ENCODE data around the gene ATP4A.

The ATP4A gene

DNA sequence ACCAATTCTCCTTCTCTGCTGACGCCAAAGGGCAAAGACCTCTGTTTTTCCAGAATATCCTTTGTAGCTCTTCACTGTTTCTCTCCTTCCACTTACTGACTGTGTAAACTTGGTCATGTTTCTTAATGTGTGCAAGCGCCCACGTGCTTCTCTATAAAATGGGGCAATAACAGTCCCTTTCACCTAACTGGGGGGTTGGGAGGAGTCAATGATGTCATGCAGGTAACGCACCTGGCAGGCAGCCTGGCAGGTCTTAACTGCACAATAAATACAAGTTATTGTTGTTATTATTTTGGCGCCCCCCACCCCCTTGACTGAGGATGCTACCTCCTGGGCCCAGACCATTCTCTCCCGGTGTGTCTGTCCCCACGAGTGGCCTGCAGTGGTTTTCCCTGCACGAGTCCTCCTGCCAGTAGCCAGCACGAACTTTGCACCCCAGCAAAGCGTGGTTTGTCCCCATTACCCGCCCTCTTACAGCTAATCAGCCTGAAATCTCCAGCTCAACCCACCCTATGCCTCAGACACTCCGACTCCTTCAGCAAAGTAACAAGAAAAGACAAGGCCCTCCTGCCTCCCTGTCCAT is 40.6 kb downstream of the ATP4A start:
- no peak for DNase-seq

GRCh38 chr19:35521124-35521743 is 42.2 kb downstream of the ATP4A start:
- DNase-seq: no peak

DNA sequence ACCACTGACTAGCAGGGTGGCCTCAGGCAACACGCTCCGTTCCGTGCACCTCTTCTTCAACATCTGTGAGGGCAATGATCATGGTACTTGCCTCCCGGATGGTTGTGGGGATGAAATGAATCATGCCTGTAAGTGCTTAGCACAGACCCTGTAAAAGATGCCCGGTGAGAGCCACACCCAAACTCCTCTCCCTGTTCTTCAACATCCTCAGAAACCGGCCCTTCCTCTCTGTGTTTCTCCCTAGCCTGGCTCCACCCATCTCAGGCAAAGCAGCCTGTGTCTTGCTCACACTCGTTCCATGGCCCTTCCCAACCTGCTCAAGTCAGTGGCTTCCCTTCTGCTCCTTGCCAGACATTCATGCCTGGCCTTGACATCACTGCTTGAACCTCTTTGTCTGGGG is 44.2 kb downstream of the ATP4A start:
- DNase-seq: no peak

DNA sequence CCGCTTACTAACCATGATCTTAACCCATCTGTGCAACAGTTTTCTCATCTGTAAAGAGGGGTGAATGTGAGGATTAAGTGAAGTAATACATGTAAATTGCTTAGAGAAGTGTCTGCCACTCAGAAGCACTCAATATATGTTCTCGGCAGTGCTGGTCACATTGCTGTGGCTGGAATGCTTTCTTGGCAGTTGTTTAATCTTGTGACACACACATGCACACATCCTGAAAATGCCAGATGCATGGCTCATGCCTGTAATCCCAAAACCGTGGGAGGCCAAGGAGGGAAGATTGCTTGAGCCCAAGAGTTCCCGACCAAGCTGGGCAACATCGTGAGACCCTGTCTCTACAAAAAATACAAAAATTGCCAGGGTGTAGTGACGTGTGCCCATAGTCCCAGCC is 45.1 kb downstream of the ATP4A start:
- no peak for DNase-seq

DNA sequence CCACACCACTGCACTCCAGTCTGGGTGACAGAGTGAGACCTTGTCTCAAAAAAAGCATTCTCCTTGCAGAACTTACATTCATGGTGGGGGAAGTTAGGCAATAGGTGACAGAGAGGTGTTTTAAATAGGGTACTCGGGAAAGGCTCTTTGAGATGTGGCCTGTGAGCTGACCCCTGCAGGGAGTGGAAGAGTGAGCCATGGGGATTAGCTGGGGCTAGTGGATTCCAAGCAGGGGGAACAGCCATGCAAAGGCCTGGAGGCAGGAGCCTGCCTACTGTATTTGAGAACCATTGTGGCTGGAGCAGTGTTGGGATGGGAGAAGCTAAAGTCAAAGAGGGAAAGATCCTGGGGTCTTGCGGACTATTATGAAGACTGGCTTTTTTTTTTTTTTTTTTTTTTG is 46.1 kb downstream of the ATP4A start:
- no peak for DNase-seq

DNA sequence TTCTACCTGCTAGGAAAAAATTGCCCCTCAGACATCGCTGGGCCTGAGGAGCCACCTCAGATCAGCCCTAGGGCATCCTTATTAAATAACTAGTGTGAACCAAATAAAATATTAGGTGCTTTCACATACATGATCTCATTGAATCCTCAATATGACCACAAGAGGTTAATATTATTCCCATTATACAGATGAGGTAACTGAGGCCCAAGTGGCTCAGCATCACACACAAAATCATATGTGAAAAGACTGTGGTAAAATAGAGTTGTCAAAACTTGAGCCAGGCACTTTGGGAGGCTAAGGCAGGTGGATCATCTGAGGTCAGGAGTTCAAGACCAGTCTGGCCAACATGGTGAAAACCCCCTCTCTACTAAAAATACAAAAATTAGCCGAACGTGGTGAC is 47.1 kb downstream of the ATP4A start:
- DNase-seq: no peak

DNA sequence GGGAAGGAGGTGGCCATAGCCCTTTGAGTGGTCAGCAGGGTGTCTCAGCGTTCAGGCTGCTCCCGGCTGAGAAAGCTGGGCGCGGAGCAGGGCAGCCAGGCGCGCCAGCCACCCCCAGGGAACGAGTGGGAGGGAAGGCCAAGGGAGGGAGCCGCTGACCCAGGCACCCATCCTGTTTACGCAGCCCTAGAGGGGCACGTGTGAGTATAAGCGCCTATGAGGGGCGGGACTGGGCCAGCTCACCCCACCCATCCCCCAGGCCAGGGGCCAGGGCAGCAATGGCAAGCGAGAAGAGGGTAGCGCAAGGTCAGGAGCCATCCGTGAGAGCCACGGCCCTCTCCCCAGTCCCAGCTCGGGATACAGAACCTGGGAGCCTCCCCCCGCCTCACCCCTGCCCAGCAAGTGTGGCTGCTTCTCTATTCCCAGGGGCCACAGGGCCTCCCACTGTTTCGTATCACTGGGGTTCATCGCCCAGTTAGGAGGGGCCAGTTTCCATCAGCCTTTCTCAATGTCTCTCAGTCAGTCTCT is 49.1 kb downstream of the ATP4A start:
- no peak for DNase-seq

DNA sequence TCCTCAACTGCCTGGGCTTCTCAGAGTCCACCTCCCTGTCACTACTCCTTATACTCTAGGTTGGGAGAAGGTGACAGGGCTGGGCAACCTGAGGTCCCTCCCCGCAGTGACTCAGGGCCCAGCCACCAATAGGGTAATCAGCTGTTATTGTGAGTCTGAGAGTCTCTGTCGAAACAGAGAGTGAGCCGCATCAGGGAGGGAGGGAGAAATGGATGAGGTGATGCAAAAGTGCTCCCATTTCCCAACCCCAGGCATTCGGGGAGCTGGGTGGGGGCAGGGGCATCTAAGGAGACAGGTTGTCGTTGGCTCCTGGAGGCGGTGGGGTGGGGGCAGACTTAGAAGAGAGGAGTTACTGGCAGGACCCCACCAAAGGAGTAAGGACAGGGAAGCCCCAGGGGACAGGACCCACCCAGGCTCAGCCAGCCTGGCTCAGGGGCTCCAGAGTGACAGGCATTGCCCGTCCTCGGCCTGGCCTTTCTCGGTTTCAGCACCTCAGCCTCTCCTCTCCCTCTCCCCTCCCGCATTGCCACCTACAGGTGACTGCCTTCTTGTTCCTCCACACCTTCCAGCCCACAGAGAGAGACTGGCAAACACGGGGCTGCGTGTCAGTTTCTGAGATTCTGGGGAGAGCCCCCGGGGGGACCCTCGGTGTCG is 49.7 kb downstream of the ATP4A start, which contains the start of gene DMKN:
DMKN (minus strand) TSS at position 22 of the 654 bp plus-strand sequence. CDS start 174 bp downstream, outside the sequence.
- no peak for DNase-seq

GRCh38 chr19:35512831-35513627 is 50.4 kb downstream of the ATP4A start:
- no peak for DNase-seq

DNA sequence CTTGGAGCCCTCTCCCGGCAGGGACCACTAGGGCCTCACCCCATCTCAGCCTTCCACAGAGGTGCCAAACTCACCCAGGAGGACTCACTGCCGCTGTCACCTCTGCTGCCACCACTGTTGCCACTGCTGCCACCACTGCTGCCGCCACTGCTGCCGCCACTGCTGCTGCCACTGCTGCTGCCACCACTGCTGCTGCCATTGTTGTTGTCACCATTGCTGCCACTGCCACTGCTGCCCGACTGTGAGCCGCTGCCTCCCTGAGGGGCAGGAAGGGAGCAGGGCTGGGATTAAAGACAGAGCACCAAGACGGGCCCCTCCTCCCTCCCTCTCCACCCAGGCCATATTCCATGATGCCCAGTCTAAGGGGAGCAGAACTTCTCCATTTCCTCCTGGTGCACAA is 52.1 kb downstream of the ATP4A start:
- no peak for DNase-seq

- no peak for DNase-seq
These were observed 52.9 kb downstream of the ATP4A start for GRCh38 chr19:35510626-35510964.

GRCh38 chr19:35509861-35510625 is 53.4 kb downstream of the ATP4A start:
- peak; percentile 79 for DNase-seq

- peak; percentile 37 for DNase-seq
These were observed 54.3 kb downstream of the ATP4A start for GRCh38 chr19:35509018-35509652.

DNA sequence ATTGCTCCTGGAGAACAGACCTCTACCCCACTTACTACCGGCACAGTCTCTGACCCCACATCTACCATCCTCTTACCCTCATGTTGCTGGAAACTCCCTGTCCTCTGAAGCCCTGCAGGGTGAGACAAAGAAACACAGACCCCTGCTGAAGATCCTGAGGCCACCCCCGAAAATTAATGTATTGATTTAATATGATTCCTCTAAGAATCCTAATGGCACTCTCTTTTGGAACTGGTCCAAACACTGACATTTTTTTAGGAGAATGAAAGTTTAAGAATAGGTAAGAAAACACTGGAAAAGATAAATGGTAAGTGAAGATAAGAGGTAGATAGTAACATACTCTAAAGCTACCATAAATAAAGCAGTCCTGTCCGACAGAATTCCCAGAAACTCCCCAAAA is 55.3 kb downstream of the ATP4A start:
- DNase-seq: no peak

- DNase-seq: no peak
These were observed 55.9 kb downstream of the ATP4A start for GRCh38 chr19:35507561-35507960.

GRCh38 chr19:35506011-35506410 is 57.4 kb downstream of the ATP4A start:
- no peak for DNase-seq

- DNase-seq: no peak
These were observed 60.7 kb downstream of the ATP4A start for GRCh38 chr19:35502751-35503150.

GRCh38 chr19:35501684-35502083 is 61.8 kb downstream of the ATP4A start:
- DNase-seq: no peak

DNA sequence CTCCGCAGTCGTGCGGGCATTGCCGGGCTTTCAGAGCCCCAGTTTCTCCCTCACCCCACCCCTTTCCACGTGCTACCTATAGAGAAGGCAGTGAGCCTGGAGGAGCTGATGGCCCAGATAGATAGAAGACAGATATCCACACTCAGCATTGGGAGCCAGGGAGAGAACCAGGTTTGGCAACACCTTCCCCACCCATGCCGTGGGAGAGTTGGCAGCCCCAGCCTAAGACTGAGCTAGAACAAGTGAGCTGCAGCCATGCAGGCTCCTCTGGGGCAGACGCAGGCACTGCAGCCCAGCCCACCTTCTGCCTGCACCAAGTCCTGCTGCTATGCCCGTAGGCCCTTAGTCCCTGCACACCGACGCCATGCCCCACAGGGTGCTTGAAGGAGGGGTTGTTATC is 62.8 kb downstream of the ATP4A start:
- no peak for DNase-seq

Data from stimulated activated CD4-positive, alpha-beta T cell treated with anti-CD3 and anti-CD28 coated beads, Interleukin-4, amount 100 ng/mL, for 24 hours (primary cell).